ENCODE data around the gene CFAP52.

- TF ChIP-seq, protein P1, sequence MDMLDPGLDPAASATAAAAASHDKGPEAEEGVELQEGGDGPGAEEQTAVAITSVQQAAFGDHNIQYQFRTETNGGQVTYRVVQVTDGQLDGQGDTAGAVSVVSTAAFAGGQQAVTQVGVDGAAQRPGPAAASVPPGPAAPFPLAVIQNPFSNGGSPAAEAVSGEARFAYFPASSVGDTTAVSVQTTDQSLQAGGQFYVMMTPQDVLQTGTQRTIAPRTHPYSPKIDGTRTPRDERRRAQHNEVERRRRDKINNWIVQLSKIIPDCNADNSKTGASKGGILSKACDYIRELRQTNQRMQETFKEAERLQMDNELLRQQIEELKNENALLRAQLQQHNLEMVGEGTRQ (IDR thresholded peaks at IDR 0.05; ENCODE audit: low read length): no peak
- TF ChIP-seq CEBPB (IDR thresholded peaks at IDR 0.05; ENCODE audit: low read depth, low read length) (no peak), SIN3A (conservative IDR thresholded peaks at IDR 0.05 in 1 of 2, IDR thresholded peaks at IDR 0.05 in 1 of 2; ENCODE audit: low read depth in 1 of 2, low read length in 2 of 2) (no peak), CTCF (IDR thresholded peaks at IDR 0.05; ENCODE audit: control extremely low read depth in 1 of 3, insufficient read depth in 1 of 3, low read depth in 1 of 3, low read length in 3 of 3) (no peak), SIRT6 (IDR thresholded peaks at IDR 0.05; ENCODE audit: low read length) (no peak), NANOG (IDR thresholded peaks at IDR 0.05; ENCODE audit: insufficient read depth, low read depth, low read length, poor library complexity, severe bottlenecking) (no peak), JUND (IDR thresholded peaks at IDR 0.05; ENCODE audit: low read length) (no peak), EP300 (IDR thresholded peaks at IDR 0.05; ENCODE audit: borderline replicate concordance in 1 of 2, low read depth in 2 of 2, low read length in 2 of 2) (no peak), RXRA (IDR thresholded peaks at IDR 0.05; ENCODE audit: insufficient read depth, low read depth, low read length) (no peak), TAF1 (IDR thresholded peaks at IDR 0.05; ENCODE audit: low read depth, low read length) (no peak), EZH2 (IDR thresholded peaks at IDR 0.05; ENCODE audit: low read depth, low read length, severe bottlenecking) (no peak), SRF (IDR thresholded peaks at IDR 0.05; ENCODE audit: low read depth, low read length) (no peak), MAX (IDR thresholded peaks at IDR 0.05) (no peak), POLR2A (IDR thresholded peaks at IDR 0.05; ENCODE audit: control extremely low read depth in 1 of 2, low read depth in 2 of 2, low read length in 2 of 2) (no peak)
Observed at GRCh38 chr17:9669551-9670008, 93.1 kb downstream of the CFAP52 start.

All from H1 (cell line).